ENCODE results near the gene TTC7B.

Gene TTC7B

GRCh38 chr14:90733139-90733808 lies 83.0 kb downstream of the TTC7B start:
- no peak for DNase-seq

GRCh38 chr14:90732718-90733117 lies 83.5 kb downstream of the TTC7B start:
- no peak for DNase-seq

- no peak for DNase-seq
Observed at GRCh38 chr14:90732139-90732538, 84.1 kb downstream of the TTC7B start.

GRCh38 chr14:90731487-90731886 lies 84.7 kb downstream of the TTC7B start:
- no peak for DNase-seq

GRCh38 chr14:90730206-90730766 lies 85.9 kb downstream of the TTC7B start:
- DNase-seq = no peak

GRCh38 chr14:90728951-90729350 lies 87.3 kb downstream of the TTC7B start:
- DNase-seq = no peak

- no peak for DNase-seq
Observed at GRCh38 chr14:90727082-90727481, 89.1 kb downstream of the TTC7B start.

GRCh38 chr14:90726656-90727055 lies 89.6 kb downstream of the TTC7B start:
- peak; percentile 76 for DNase-seq

GRCh38 chr14:90724866-90725265 lies 91.4 kb downstream of the TTC7B start:
- no peak for DNase-seq

- DNase-seq = no peak
Observed at GRCh38 chr14:90722590-90722989, 93.6 kb downstream of the TTC7B start.

- peak; percentile 18 for DNase-seq
Observed at GRCh38 chr14:90721619-90722305, 94.5 kb downstream of the TTC7B start.

GRCh38 chr14:90720832-90721231 lies 95.4 kb downstream of the TTC7B start:
- no peak for DNase-seq

GRCh38 chr14:90720336-90720735 lies 95.9 kb downstream of the TTC7B start:
- DNase-seq = no peak

GRCh38 chr14:90717916-90718315 lies 98.3 kb downstream of the TTC7B start:
- DNase-seq = peak; percentile 89

GRCh38 chr14:90715993-90716392 lies 100.2 kb downstream of the TTC7B start:
- no peak for DNase-seq

- DNase-seq = no peak
Observed at GRCh38 chr14:90715495-90715894, 100.7 kb downstream of the TTC7B start.

- DNase-seq = peak; percentile 29
Observed at GRCh38 chr14:90714811-90715210, 101.4 kb downstream of the TTC7B start.

- DNase-seq = no peak
Observed at GRCh38 chr14:90704738-90705392, 111.4 kb downstream of the TTC7B start.

- DNase-seq = no peak
Observed at GRCh38 chr14:90703841-90704737, 112.1 kb downstream of the TTC7B start.

GRCh38 chr14:90700933-90701776 lies 115.1 kb downstream of the TTC7B start:
- DNase-seq = no peak

- no peak for DNase-seq
Observed at GRCh38 chr14:90699016-90699415, 117.2 kb downstream of the TTC7B start.

GRCh38 chr14:90698379-90698869 lies 117.8 kb downstream of the TTC7B start:
- peak; percentile 67 for DNase-seq
